ENCODE measurements around the gene KLHL2.

- TF ChIP-seq CTCF (IDR thresholded peaks at IDR 0.05) (no peak), POLR2A (IDR thresholded peaks at IDR 0.05; ENCODE audit: low read depth) (no peak), POLR2AphosphoS5 (IDR thresholded peaks at IDR 0.05) (no peak), EP300 (IDR thresholded peaks at IDR 0.05) (no peak)
These were observed 80.9 kb downstream of the KLHL2 start for GRCh38 chr4:165288226-165288625.
